Measurements from ENCODE around the gene BSND. TPM values are rescaled to one million over a fixed set of nuclear protein-coding genes. Genes with fewer than 3 reads are reported as not detected.

BSND gene
- total RNA-seq, 1 experiment from 2014 or later, result 0.10 TPM

DNA sequence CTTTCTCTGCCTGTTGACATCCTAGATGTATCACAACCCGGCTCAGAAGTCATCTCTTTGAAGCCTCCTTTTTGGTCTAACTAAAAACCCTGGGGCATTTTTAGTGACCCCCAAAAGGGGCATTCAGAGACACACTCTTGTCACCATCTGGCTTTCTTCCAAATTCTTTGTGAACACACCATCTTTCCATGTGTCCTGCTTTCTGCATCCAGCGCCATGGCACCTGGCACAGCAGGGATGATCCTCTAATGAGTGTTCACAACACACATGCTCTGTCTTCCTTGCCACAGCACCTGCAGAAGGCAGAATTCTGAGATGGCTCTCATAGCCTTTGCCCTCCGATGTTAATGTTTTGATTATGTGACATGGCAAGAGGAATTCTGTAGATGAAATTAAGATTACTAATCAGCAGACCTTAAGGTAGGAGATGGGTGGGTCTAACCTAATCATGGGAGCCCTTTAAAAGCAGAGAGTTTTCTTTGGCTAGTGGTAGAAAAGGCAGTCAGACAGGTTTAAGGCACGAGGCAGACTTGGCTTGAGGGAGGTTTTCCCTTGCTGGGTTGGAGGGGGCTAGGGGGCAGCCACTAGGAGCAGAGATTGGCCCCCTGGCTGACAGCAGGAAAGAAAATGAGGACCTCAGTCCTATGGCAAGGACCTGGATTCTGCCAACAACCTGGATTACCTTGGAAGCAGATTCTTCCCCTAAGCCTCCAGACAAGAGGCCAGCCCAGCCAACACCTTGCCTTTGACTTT, 23.2 kb upstream of the BSND start:
- DNase-seq (ENCODE audit: low spot score), result no peak

- no peak for DNase-seq (ENCODE audit: low spot score)
These were observed 22.0 kb upstream of the BSND start for GRCh38 chr1:54976747-54977146.

DNA sequence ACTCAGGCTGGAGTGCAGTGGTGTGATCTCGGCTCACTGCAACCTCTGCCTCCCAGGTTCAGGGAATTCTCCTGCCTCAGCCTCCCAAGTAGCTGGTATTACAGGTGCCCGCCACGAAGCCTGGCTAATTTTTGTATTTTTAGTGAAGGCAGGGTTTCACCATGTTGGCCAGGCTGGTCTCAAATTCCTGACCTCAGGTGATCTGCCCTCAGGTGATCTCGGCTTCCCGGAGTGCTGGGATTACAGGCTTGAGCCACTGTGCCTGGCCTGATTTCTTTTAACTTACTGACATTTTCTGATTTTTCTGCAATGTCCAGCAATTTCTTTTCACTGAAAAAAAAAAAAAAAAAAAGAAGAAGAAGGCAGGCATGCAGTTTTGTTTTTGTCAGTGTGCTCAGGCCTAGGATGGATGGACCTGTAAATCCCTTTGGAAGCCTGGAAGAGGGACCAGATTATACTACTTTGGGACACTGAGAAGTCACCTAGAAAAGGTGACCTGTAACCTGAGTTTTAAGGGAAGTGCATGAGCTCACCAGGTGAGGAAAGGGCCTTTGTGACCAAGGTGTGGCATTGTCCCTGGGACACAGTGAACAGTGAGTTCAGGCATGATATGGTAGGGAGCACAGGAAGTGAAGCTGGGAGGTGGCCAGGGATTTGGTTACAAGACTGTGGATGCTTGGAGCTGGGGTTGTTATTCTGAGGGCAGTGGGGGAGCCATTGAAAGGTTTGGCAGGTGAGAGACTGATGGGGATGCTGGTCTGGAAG, 21.0 kb upstream of the BSND start:
- no peak for DNase-seq (ENCODE audit: low spot score)

GRCh38 chr1:54978528-54979326, 20.0 kb upstream of the BSND start:
- no peak for DNase-seq (ENCODE audit: low spot score)

GRCh38 chr1:54979327-54979891, 19.3 kb upstream of the BSND start:
- DNase-seq (ENCODE audit: low spot score), result no peak

DNA sequence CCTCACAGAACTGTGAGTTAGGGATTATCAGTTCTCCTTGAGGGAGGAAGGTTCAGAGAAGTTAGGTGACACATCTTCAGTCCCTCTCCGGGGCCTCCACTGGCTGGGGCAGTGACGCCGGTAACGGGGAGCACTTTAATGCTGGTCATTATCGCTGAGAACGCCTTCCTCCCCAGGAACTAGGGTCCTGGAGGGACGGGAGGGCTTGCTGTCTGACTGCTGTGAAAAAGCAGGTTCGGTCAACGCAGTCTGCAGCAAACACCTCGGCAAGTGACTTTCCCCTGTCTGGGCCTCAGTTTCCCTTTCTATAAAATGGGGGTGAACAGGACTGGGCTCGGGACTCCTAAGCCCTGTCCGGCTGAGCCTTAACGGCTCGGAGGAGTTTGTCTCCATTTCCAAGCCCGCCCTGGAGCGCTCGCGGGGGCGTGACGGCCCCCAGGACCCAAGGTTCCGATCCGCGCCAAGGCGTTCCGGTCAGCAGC, 18.6 kb upstream of the BSND start:
- no peak for DNase-seq (ENCODE audit: low spot score)

- DNase-seq (ENCODE audit: low spot score), result no peak
These were observed 18.0 kb upstream of the BSND start, which contains the start of gene TMEM61 for GRCh38 chr1:54980528-54981241. Gene TMEM61 (plus strand): TSS chr1:54980628. CDS start chr1:54981066, 438 bp downstream.

GRCh38 chr1:54981466-54981865, 17.3 kb upstream of the BSND start:
- no peak for DNase-seq (ENCODE audit: low spot score)

DNA sequence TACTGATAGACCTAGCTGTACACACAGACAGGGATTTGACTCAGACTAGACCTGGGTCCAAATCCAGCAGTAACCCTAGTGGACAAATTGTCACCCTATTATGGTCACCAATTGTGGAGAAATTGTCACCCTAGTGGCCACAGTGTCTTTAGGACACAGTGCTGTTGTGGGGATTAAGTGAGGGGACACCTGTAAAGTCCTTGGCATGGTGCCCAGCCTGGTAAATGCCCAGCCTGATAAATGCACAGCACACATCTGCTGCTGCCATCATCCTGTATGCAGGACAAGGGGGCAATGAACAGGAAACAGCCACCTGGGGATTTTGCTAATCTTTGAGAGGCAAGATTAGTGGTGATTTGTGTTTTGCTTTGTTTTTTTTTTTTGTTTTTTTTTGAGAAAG, 16.0 kb upstream of the BSND start:
- DNase-seq (ENCODE audit: low spot score), result peak; percentile 79

- no peak for DNase-seq (ENCODE audit: low spot score)
These were observed 14.4 kb upstream of the BSND start for GRCh38 chr1:54984131-54984842.

- no peak for DNase-seq (ENCODE audit: low spot score)
These were observed 13.2 kb upstream of the BSND start for GRCh38 chr1:54985556-54985955.

- no peak for DNase-seq (ENCODE audit: low spot score)
These were observed 12.7 kb upstream of the BSND start for GRCh38 chr1:54986025-54986424.

GRCh38 chr1:54986533-54986932, 12.2 kb upstream of the BSND start:
- no peak for DNase-seq (ENCODE audit: low spot score)

GRCh38 chr1:54987427-54987826, 11.3 kb upstream of the BSND start:
- DNase-seq (ENCODE audit: low spot score), result no peak

- DNase-seq (ENCODE audit: low spot score), result no peak
These were observed 10.6 kb upstream of the BSND start for GRCh38 chr1:54987919-54988705.

GRCh38 chr1:54988975-54989374, 9.8 kb upstream of the BSND start:
- DNase-seq (ENCODE audit: low spot score), result no peak

DNA sequence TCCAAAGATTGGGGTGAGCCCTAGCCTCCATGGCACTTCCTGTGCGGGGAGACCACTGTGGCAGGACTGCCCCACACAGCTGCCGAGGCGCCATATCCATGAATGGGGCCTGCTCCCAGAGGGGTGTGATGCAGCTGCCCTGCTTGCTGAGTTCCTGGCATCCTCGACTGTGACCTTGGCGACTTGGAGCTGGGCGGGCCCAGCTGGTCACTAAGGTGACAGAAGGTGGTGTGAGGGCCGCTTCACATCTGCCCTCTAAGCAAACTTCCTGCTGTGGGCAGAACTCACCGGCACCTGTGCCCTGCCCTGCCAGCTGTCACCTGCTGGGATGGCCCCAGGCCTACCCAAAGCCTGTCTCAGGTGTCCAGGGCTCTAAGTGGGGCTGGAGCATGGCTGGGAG, 9.3 kb upstream of the BSND start:
- DNase-seq (ENCODE audit: low spot score), result peak; percentile 65

GRCh38 chr1:54989968-54990810, 8.5 kb upstream of the BSND start:
- DNase-seq (ENCODE audit: low spot score), result no peak

DNA sequence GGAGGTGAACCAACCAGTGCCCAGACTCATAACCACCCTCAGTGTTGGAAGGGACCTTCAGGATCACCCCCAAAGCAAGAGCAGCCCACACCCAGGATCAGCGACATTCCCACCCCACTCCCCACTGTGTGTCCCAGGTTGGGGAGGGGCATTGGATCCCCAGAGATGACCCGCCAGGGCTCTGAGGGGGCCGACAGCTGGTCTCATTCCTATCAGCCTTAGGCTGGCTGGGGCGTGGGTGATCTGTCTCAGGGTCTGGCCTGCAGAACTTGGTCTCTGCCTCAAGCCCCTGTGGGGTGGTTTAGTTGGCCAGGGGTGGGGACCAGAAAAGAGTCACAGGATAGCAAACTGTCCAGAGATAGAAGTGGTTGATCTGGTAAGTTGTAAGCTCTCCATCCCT, 7.8 kb upstream of the BSND start:
- no peak for DNase-seq (ENCODE audit: low spot score)

Measured in HT-29 (cell line).